GM21390 (cell line): ENCODE measurements around the gene CDKN3.
"Not testable (repeated sequence)": the region's sequence is repeated elsewhere in the genome, so short reads cannot be mapped to it uniquely, and the experiment has no call there.

Source experiments
- ATAC-seq: cut with Tn5 transposase; IDR thresholded peaks from one replicate; pipeline ENCODE4 v1.9.1; 2021; ENCODE audit not compliant: unreplicated experiment

Gene CDKN3

GRCh38 chr14:54453990-54454389 lies 57.2 kb downstream of the CDKN3 start:
- not testable (repeated sequence) for ATAC-seq

GRCh38 chr14:54455363-54455762 lies 58.6 kb downstream of the CDKN3 start:
- ATAC-seq = no peak

DNA sequence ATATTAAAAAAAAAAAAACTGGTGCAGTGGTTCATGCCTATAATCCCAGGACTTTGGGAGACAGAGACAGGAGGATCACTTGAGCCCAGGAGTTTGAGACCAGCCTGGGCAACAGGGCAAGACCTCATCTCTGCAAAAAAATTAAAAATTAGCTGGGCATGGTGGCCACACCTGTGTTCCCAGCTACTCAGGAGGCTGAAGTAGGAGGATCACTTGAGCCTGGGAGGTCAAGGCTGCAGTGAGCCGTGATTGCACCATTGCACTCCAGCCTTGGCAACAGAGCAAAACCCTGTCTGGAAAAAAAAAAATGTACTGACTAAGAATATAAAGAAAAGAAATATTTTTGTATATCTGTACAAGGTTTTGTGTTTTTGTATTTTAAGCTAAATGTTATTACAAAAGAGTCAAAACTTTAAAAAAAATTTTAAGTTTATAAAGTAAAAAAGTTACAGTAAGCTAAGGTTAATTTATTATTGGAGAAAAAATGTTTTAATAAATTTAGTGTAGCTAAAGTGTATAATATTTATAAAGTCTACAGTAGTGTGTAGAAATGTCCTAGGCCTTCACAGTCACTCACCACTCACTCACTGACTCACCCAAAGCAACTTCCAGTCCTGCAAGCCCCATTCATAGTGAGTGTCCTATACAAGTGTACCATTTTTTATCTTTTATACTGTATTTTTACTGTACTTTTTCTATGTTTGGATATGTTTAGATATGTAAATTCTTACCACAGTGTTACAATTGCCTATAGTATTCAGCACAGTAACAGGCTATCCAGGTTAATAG lies 60.2 kb downstream of the CDKN3 start:
- ATAC-seq = not testable (repeated sequence)

DNA sequence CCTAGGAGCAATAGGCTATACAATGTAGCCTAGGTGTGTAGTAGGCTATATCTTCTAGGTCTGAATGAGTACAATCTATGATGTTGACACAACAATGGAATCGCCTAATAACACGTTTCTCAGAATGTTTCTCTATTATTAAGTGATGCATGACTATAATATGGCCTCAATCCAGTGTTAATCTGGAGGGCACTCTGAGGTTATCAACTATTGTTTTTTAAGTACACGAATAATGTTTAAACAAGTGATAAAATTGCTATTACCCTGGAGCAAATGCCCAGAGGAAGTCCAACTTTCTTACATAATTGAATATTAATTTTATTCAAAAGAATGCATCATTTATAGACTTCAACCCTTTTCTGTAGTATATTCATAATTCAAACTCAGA lies 60.8 kb downstream of the CDKN3 start:
- ATAC-seq = no peak

DNA sequence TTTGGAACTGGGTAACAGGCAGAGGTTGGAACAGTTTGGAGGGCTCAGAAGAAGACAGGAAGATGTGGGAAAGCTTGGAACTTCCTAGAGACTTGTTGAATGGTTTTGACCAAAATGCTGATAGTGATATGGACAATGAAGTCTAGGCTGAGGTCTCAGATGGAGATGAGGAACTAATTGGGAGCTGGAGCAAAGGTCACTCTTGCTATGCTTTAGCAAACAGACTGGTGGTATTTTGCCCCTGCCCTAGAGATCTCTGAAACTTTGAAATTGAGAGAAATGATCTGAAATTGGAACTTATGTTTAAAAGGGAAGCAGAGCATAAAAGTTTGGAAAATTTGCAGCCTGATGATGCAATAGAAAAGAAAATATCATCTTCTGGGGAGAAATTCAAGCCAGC lies 61.7 kb downstream of the CDKN3 start:
- not testable (repeated sequence) for ATAC-seq

GRCh38 chr14:54459106-54459505 lies 62.3 kb downstream of the CDKN3 start:
- no peak for ATAC-seq

GRCh38 chr14:54462048-54462447 lies 65.2 kb downstream of the CDKN3 start:
- ATAC-seq = no peak

DNA sequence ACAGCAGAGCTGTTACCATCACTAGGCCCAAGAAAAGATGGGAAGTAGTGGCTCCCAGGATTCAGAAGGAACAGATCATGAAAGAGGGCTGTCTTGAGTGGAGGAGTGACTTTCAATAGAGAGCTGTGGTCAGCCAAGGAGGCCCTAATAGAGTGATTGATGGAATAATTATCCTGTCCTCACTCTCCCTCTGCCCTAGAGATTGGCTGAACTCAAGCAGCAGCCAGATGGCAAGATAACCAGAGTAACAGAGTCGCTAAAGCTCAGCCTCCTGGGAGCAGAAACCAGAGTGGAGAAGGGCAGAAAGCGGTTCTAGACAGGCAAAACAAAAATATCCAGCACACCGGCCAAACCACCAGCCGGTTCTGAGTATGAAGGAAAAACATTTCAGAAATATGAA lies 68.8 kb downstream of the CDKN3 start:
- ATAC-seq = no peak

- ATAC-seq = no peak
Observed at GRCh38 chr14:54467280-54467679, 70.5 kb downstream of the CDKN3 start.
